Sigmoid colon (tissue), 4 donors: ENCODE measurements around the gene HELZ.

Source experiments
- POLR2A ChIP-seq, 2 donors: fragments of 450-650 bp; IDR thresholded peaks; one replicate each; pipeline ENCODE4 v1.6.1; 2016; ENCODE audit warnings: antibody characterized with exemption in 2 of 2, mild to moderate bottlenecking in 2 of 2, moderate library complexity in 2 of 2
- POLR2AphosphoS5 ChIP-seq, 4 donors: sonication (generic); formaldehyde crosslinking; IDR thresholded peaks; one replicate each; pipeline ENCODE4 v1.6.1; 2017; ENCODE audit warnings: antibody characterized with exemption in 4 of 4
- TF ChIP-seq, protein P1 (sequence below), 4 experiments: fragments of 450-650 bp in 3 of 4; fragments of 200-600 bp in 1 of 4; IDR thresholded peaks; one replicate each; pipeline ENCODE4 v1.5.1; 2016 to 2019; ENCODE audit warnings: antibody characterized with exemption in 4 of 4, mild to moderate bottlenecking in 3 of 4, moderate library complexity in 2 of 4

DNA sequence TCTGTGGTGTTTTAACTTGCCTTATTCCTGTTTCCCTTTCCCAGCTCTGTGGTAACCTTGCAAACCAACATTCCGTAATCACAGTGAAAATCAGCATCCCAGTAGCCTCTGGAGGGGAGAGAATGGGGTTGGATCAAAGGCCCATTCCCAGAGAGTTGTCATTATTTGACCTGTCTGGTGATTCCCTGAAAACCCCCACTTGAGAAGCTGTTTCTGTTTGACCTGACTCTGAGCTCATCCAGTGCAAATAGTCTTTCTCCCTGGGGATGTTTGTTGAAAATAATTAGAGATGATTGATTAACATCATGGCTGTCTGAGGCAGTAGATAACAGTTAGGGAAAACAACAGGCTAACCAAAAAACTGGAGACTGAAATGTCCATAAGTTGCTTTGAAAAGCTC, 197.6 kb downstream of the HELZ start:
- TF ChIP-seq POLR2A (IDR thresholded peaks at IDR 0.05): no peak
- TF ChIP-seq, protein P1, sequence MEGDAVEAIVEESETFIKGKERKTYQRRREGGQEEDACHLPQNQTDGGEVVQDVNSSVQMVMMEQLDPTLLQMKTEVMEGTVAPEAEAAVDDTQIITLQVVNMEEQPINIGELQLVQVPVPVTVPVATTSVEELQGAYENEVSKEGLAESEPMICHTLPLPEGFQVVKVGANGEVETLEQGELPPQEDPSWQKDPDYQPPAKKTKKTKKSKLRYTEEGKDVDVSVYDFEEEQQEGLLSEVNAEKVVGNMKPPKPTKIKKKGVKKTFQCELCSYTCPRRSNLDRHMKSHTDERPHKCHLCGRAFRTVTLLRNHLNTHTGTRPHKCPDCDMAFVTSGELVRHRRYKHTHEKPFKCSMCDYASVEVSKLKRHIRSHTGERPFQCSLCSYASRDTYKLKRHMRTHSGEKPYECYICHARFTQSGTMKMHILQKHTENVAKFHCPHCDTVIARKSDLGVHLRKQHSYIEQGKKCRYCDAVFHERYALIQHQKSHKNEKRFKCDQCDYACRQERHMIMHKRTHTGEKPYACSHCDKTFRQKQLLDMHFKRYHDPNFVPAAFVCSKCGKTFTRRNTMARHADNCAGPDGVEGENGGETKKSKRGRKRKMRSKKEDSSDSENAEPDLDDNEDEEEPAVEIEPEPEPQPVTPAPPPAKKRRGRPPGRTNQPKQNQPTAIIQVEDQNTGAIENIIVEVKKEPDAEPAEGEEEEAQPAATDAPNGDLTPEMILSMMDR (IDR thresholded peaks at IDR 0.05): no peak
- TF ChIP-seq POLR2AphosphoS5 (IDR thresholded peaks at IDR 0.05): no peak
